ENCODE data around the gene KRT85. TPM values are rescaled to one million over a fixed set of nuclear protein-coding genes. Genes with fewer than 3 reads are reported as not detected.

Gene KRT85
- total and polyA plus RNA-seq, 3 donors from 2014 or later, result 0.71 to 1.5 (median 0.74) TPM

- intact Hi-C loops (cut with DNase I; ENCODE audit: low total_unique reads), result no loop called here
- Histone ChIP-seq H3K27me3 (no peaks in the 10 kb centered on the region), H3K27ac (no peak within 1 kb of the TSS), H3K9me3 (no peaks in the 10 kb centered on the region), H3K36me3 (ENCODE audit: low read depth, missing control alignments) (no peaks in the 10 kb centered on the region), H3K4me1 (peaks cover 2% of the 10 kb centered on the region), H3K4me3 (no peak within 1 kb of the TSS)
- WGBS, 2 donors, result 92 to 98% methylated on average over 12 to 14 of the region's 14 CpGs
- no peak for DNase-seq
- no peak for TF ChIP-seq POLR2A (IDR thresholded peaks at IDR 0.05)
- TF ChIP-seq CTCF (IDR thresholded peaks at IDR 0.05), result no peak
Observed at GRCh38 chr12:52405922-52406385, 38.7 kb upstream of the KRT85 start, which contains the start of gene KRT82. Gene KRT82, minus strand, starts transcription at chr12:52406335. Its CDS starts 58 bp downstream, at chr12:52406277.

DNA sequence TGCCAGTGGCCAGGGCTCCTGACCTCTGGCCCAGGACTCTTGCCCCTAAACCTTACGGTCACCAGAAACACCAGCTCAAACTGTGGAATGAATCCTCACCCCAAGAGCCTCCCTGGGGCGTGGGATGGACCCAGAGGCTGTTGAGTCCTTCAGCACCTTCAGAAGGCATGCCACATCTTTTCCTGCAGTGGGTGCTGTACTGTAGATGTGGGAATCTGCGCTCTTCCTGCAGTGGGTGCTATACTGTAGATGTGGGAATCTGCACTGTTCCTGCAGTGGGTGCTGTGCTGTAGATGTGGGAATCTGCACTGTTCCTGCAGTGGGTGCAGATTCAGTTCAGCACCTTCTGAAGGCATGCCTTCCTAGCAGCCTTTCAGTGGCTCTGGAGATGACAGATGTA, 37.7 kb upstream of the KRT85 start:
- intact Hi-C loops (cut with DNase I; ENCODE audit: low total_unique reads), result no loop called here
- no peaks in the 10 kb centered on the region for H3K4me1 ChIP-seq
- H3K36me3 ChIP-seq (ENCODE audit: low read depth, missing control alignments), result no peaks in the 10 kb centered on the region
- no peak for TF ChIP-seq CTCF (IDR thresholded peaks at IDR 0.05)
- no peak for TF ChIP-seq POLR2A (IDR thresholded peaks at IDR 0.05)
- H3K9me3 ChIP-seq, result no peaks in the 10 kb centered on the region
- WGBS, 2 donors, result 88 to 93% methylated on average over 2 to 3 of the region's 3 CpGs
- no peak overlapping the region for H3K4me3 ChIP-seq
- no peak for DNase-seq
- H3K27me3 ChIP-seq, result no peaks in the 10 kb centered on the region
- H3K27ac ChIP-seq, result no peak overlapping the region

DNA sequence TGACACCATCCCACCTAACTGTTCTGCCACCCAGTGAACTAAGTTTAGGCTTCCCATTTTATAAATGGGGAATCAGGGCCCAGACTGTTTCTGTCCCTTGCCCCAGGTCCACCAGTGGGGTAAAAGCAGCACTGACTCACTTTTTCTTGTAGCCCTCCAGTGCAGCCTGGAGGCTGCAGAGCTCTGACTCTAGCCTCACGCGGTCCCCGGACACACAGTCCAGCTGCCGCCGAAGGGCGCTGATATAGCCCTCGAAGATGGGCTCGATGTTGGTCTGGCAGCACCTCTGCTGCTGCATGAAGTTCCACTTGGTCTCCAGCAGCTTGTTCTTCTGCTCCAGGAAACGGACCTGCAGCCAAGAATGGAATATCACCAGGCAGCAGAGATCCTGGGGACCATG, 36.3 kb upstream of the KRT85 start:
- H3K36me3 ChIP-seq (ENCODE audit: low read depth, missing control alignments), result no peaks in the 10 kb centered on the region
- H3K27ac ChIP-seq, result no peak overlapping the region
- H3K9me3 ChIP-seq, result no peaks in the 10 kb centered on the region
- intact Hi-C loops (cut with DNase I; ENCODE audit: low total_unique reads), result no loop called here
- no peaks in the 10 kb centered on the region for H3K27me3 ChIP-seq
- no peak for DNase-seq
- WGBS, 2 donors, result 95 to 96% methylated on average over 9 of the region's 9 CpGs
- H3K4me1 ChIP-seq, result no peaks in the 10 kb centered on the region
- TF ChIP-seq CTCF (IDR thresholded peaks at IDR 0.05) (no peak), POLR2A (IDR thresholded peaks at IDR 0.05) (no peak)
- no peak overlapping the region for H3K4me3 ChIP-seq

DNA sequence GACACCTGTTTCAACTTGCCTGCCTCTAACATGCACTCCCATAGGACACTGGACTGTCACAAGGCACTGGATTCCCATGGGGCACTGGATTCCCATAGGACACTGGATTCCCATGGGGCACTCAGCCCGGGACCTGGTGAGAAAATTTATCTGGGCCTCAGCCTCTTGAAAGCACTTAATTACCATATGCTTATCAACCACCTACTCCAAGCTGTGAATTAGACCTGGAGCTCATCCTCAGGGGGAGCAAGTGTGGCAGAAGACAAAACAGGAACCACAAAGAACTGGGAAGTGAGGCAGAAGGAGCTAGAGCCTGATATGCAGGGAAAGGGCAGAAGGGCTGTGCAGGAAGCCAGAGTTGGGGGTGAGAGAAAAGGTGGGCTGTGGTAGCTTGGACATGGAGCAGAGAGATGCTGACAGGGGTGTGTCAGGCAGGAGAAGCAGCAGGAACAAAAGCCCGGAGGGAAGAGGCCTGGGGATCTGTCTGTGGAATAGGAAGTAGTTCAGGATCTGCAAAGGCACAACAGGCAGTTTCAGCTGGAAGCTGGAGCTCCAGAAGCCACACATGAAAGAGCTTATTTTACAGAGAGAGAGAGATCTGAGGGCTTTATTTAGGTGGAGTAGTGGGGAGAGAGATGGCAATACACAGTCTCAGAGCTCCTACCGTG, 35.7 kb upstream of the KRT85 start:
- Histone ChIP-seq H3K4me1 (no peaks in the 10 kb centered on the region), H3K36me3 (ENCODE audit: low read depth, missing control alignments) (no peaks in the 10 kb centered on the region), H3K27ac (no peak overlapping the region), H3K27me3 (no peaks in the 10 kb centered on the region), H3K9me3 (no peaks in the 10 kb centered on the region), H3K4me3 (no peak overlapping the region)
- 85 to 86% methylated on average over 3 of the region's 3 CpGs for WGBS, 2 donors
- intact Hi-C loops (cut with DNase I; ENCODE audit: low total_unique reads), result no loop called here
- DNase-seq, result no peak
- no peak for TF ChIP-seq POLR2A (IDR thresholded peaks at IDR 0.05)
- TF ChIP-seq CTCF (IDR thresholded peaks at IDR 0.05), result no peak

- H3K4me3 ChIP-seq, result no peak overlapping the region
- 93 to 96% methylated on average over 2 of the region's 2 CpGs for WGBS, 2 donors
- no peak overlapping the region for H3K27ac ChIP-seq
- intact Hi-C loops (cut with DNase I; ENCODE audit: low total_unique reads), result no loop called here
- DNase-seq, result no peak
- no peaks in the 10 kb centered on the region for H3K9me3 ChIP-seq
- H3K4me1 ChIP-seq, result no peaks in the 10 kb centered on the region
- no peak for TF ChIP-seq CTCF (IDR thresholded peaks at IDR 0.05)
- no peak for TF ChIP-seq POLR2A (IDR thresholded peaks at IDR 0.05)
- no peaks in the 10 kb centered on the region for H3K36me3 ChIP-seq (ENCODE audit: low read depth, missing control alignments)
- no peaks in the 10 kb centered on the region for H3K27me3 ChIP-seq
Observed at GRCh38 chr12:52402377-52402776, 35.1 kb upstream of the KRT85 start.

Measured in testis (tissue), 3 donors.